Keratinocyte (primary cell): Measurements from ENCODE around the gene PIGC.

ENCODE experiments used
- EZH2 ChIP-seq: IDR thresholded peaks from one replicate; pipeline ENCODE4 v1.6.1; 2012; ENCODE audit warnings: inconsistent platforms, mild to moderate bottlenecking, low read length, moderate library complexity
- TF ChIP-seq, protein P1 (sequence below), 3 experiments: IDR thresholded peaks in 1 of 3; conservative IDR thresholded peaks in 1 of 3; optimal IDR thresholded peaks in 1 of 3; 2 replicates in 2 of 3; 3 replicates in 1 of 3; pipeline versions ENCODE3 to v1.5.1; 2011; ENCODE audit warnings: low read length in 3 of 3, mild to moderate bottlenecking in 3 of 3, moderate library complexity in 2 of 3, control low read depth in 1 of 3, inconsistent platforms in 1 of 3; ENCODE audit not compliant: insufficient read depth in 2 of 3; ENCODE audit errors: extremely low read depth in 1 of 3

- TF ChIP-seq, protein P1, sequence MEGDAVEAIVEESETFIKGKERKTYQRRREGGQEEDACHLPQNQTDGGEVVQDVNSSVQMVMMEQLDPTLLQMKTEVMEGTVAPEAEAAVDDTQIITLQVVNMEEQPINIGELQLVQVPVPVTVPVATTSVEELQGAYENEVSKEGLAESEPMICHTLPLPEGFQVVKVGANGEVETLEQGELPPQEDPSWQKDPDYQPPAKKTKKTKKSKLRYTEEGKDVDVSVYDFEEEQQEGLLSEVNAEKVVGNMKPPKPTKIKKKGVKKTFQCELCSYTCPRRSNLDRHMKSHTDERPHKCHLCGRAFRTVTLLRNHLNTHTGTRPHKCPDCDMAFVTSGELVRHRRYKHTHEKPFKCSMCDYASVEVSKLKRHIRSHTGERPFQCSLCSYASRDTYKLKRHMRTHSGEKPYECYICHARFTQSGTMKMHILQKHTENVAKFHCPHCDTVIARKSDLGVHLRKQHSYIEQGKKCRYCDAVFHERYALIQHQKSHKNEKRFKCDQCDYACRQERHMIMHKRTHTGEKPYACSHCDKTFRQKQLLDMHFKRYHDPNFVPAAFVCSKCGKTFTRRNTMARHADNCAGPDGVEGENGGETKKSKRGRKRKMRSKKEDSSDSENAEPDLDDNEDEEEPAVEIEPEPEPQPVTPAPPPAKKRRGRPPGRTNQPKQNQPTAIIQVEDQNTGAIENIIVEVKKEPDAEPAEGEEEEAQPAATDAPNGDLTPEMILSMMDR (optimal IDR thresholded peaks at IDR 0.05 in 1 of 3, IDR thresholded peaks at IDR 0.05 in 1 of 3, conservative IDR thresholded peaks at IDR 0.05 in 1 of 3; ENCODE audit: extremely low read depth in 1 of 3, insufficient read depth in 2 of 3, low read length in 3 of 3), result no peak
- TF ChIP-seq EZH2, result no peak
Observed at GRCh38 chr1:172492421-172492820, 48.6 kb upstream of the PIGC start.
